Fibroblast of lung (primary cell): Measurements from ENCODE around the gene PRSS23. TPM values are rescaled to one million over a fixed set of nuclear protein-coding genes. Genes with fewer than 3 reads are reported as not detected.
A peak's percentile ranks its signal among the peaks of the same experiment; 100 is the strongest.

Source experiments
- DNase-seq, 2 donors: peaks; one replicate each; pipeline versions ENCODE4 v3.0.0 to v3.0.0-alpha.2; 2010; ENCODE audit warnings: low read depth in 2 of 2
- H2AFZ ChIP-seq: 2 replicates; pipeline ENCODE4 v1.5.1; 2012; ENCODE audit warnings: low read length, control low read depth, inconsistent platforms
- H3K27ac ChIP-seq: 2 replicates; pipeline ENCODE4 v1.5.1; 2011; ENCODE audit warnings: low read length, control low read depth; ENCODE audit not compliant: insufficient read depth
- H3K27me3 ChIP-seq: 2 replicates; pipeline ENCODE4 v1.5.1; 2011; ENCODE audit warnings: mild to moderate bottlenecking, low read length; ENCODE audit not compliant: control insufficient read depth, insufficient read depth
- H3K36me3 ChIP-seq: 2 replicates; pipeline ENCODE4 v1.5.1; 2011; ENCODE audit warnings: low read length; ENCODE audit not compliant: control insufficient read depth, insufficient read depth
- H3K4me1 ChIP-seq: 2 replicates; pipeline ENCODE4 v1.5.1; 2011; ENCODE audit warnings: low read length; ENCODE audit not compliant: control insufficient read depth, insufficient read depth; ENCODE audit errors: extremely low read depth
- H3K4me2 ChIP-seq: 2 replicates; pipeline ENCODE4 v1.5.1; 2011; ENCODE audit warnings: low read length, control low read depth; ENCODE audit not compliant: insufficient read depth; ENCODE audit errors: extremely low read depth
- H3K4me3 ChIP-seq, 4 experiments: fragments of 200-600 bp in 1 of 4; sonication (generic) in 1 of 4; replicated peaks in 1 of 4; 2 replicates each; pipeline ENCODE4 v1.5.1; 2011 to 2016; ENCODE audit warnings: low read length in 4 of 4, low read depth in 3 of 4, mild to moderate bottlenecking in 3 of 4, control low read depth in 2 of 4, inconsistent platforms in 1 of 4, mixed read lengths in 1 of 4; ENCODE audit not compliant: insufficient read depth in 1 of 4; ENCODE audit errors: control extremely low read depth in 1 of 4
- H3K79me2 ChIP-seq: 2 replicates; pipeline ENCODE4 v1.5.1; 2012; ENCODE audit warnings: mild to moderate bottlenecking, low read length, inconsistent platforms; ENCODE audit not compliant: control insufficient read depth, insufficient read depth
- H3K9ac ChIP-seq: 2 replicates; pipeline ENCODE4 v1.5.1; 2011; ENCODE audit warnings: mild to moderate bottlenecking, low read length, control low read depth; ENCODE audit not compliant: insufficient read depth
- H3K9me3 ChIP-seq: 2 replicates; pipeline ENCODE4 v1.5.1; 2012; ENCODE audit warnings: low read depth, low read length; ENCODE audit not compliant: control insufficient read depth, insufficient read depth
- H4K20me1 ChIP-seq: 2 replicates; pipeline ENCODE4 v1.5.1; 2011; ENCODE audit warnings: low read length; ENCODE audit not compliant: control insufficient read depth, insufficient read depth; ENCODE audit errors: extremely low read depth
- CTCF ChIP-seq, 2 donors: IDR thresholded peaks in 1 of 2; conservative IDR thresholded peaks in 1 of 2; 1 replicate in 1 of 2; 2 replicates in 1 of 2; pipeline ENCODE4 v1.5.1; 2011 to 2012; ENCODE audit warnings: low read length in 2 of 2, control low read depth in 1 of 2, inconsistent platforms in 1 of 2, low read depth in 1 of 2, mild to moderate bottlenecking in 1 of 2
- EZH2 ChIP-seq: IDR thresholded peaks from 2 replicates; pipeline ENCODE4 v1.5.1; 2012; ENCODE audit warnings: low read length, control low read depth, mild to moderate bottlenecking; ENCODE audit errors: missing control alignments
- polyA plus RNA-seq, 2 donors: library from polyadenylated mRNA; depleted of rRNA in 1 of 2; stranded (reverse) in 1 of 2; unstranded in 1 of 2; fragments of >200 nt; gene quantifications; 2 replicates each; pipeline ENCODE4 v1.2.1, GENCODE V29; 2011 to 2012; ENCODE audit warnings: missing spikeins in 1 of 2
- total RNA-seq: library from RNA; depleted of rRNA; stranded (reverse); fragments of >200 nt; gene quantifications from 2 replicates; pipeline ENCODE4 v1.2.1, GENCODE V29; 2014

The PRSS23 gene
- total and polyA plus RNA-seq, 2 donors (not counting 1 experiment from before 2014, with no cell fraction given): 141 to 151 TPM

- Histone ChIP-seq H3K4me1 (peaks cover 19% of the 10 kb centered on the region), H3K4me2 (no peak overlapping the region), H3K36me3 (peaks cover 2% of the 10 kb centered on the region), H3K4me3 (no peak overlapping the region), H3K27me3 (no peaks in the 10 kb centered on the region), H2AFZ (no peak overlapping the region), H4K20me1 (no peaks in the 10 kb centered on the region), H3K9ac (no peak overlapping the region), H3K79me2 (peaks cover 5% of the 10 kb centered on the region), H3K9me3 (no peaks in the 10 kb centered on the region), H3K27ac (no peak overlapping the region)
- TF ChIP-seq EZH2 (no peak), CTCF (conservative IDR thresholded peaks at IDR 0.05 in 1 of 2, IDR thresholded peaks at IDR 0.05 in 1 of 2; ENCODE audit: low read depth in 1 of 2, low read length in 2 of 2) (no peak)
- DNase-seq: no peak
These were observed 12.6 kb downstream of the PRSS23 start for GRCh38 chr11:86812981-86813380.

- Histone ChIP-seq H3K36me3 (no peaks in the 10 kb centered on the region), H3K4me3 (no peak overlapping the region), H3K27me3 (no peaks in the 10 kb centered on the region), H3K4me1 (peaks cover 22% of the 10 kb centered on the region), H3K9me3 (no peaks in the 10 kb centered on the region), H3K27ac (no peak overlapping the region), H4K20me1 (no peaks in the 10 kb centered on the region), H3K4me2 (no peak overlapping the region), H3K79me2 (no peaks in the 10 kb centered on the region), H3K9ac (no peak overlapping the region), H2AFZ (no peak overlapping the region)
- TF ChIP-seq CTCF (conservative IDR thresholded peaks at IDR 0.05 in 1 of 2, IDR thresholded peaks at IDR 0.05 in 1 of 2; ENCODE audit: low read depth in 1 of 2, low read length in 2 of 2) (no peak), EZH2 (no peak)
- peak; percentile 59 to 72 for DNase-seq
These were observed 14.4 kb downstream of the PRSS23 start for GRCh38 chr11:86814775-86815174.

GRCh38 chr11:86815726-86816125 is 15.4 kb downstream of the PRSS23 start:
- Histone ChIP-seq H3K9ac (no peak overlapping the region), H3K79me2 (no peaks in the 10 kb centered on the region), H3K4me2 (no peak overlapping the region), H3K36me3 (no peaks in the 10 kb centered on the region), H3K27ac (no peak overlapping the region), H4K20me1 (no peaks in the 10 kb centered on the region), H3K27me3 (no peaks in the 10 kb centered on the region), H3K4me3 (no peak overlapping the region), H3K4me1 (peaks cover 22% of the 10 kb centered on the region), H3K9me3 (no peaks in the 10 kb centered on the region), H2AFZ (no peak overlapping the region)
- no peak for DNase-seq
- TF ChIP-seq EZH2 (no peak), CTCF (conservative IDR thresholded peaks at IDR 0.05 in 1 of 2, IDR thresholded peaks at IDR 0.05 in 1 of 2; ENCODE audit: low read depth in 1 of 2, low read length in 2 of 2) (no peak)
